K562 (cell line): Measurements from ENCODE around the gene TRABD2B.

Experiments used
- TBP ChIP-seq: optimal IDR thresholded peaks from 2 replicates; pipeline ENCODE3; 2011; ENCODE audit warnings: low read depth, low read length, improper control_type of control experiment
- ZFX ChIP-seq: sonication (generic); formaldehyde crosslinking; IDR thresholded peaks from 2 replicates; pipeline ENCODE4 v1.8.0; 2022; ENCODE audit warnings: mild to moderate bottlenecking, missing genetic modification reagents, moderate library complexity
- TF ChIP-seq, protein P1 (sequence below): sonication (generic); formaldehyde crosslinking; IDR thresholded peaks from 2 replicates; pipeline ENCODE4 v1.8.1; 2023; ENCODE audit warnings: missing genetic modification reagents, mild to moderate bottlenecking, borderline replicate concordance

DNA sequence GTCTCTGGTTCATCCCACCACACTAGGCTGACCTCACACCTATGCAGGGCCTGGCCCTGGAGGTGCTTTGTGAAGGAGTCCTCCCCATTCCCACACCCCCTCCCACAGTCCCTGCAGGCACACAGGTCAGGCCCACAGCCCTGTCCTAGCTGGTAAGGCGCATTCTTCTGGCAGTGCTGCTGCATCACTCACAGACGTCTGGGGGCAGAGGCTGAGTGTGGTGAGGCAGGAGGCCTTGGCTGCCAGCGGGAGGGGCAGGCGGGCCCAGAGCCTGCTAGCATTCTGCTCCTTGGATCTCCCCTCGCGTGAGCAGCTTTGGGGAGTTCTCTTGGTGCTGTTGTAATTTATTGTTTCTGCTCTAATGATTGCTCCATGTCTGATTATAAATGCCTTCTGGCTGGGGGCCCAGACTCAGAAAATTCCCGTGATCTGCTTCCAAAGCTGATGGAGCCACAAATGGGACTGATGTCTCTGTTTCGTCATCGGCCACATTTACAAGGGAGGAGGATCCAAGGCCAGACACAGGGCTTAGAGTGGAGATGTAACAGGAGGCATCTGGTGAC lies 62.9 kb downstream of the TRABD2B start:
- TF ChIP-seq, protein P1, sequence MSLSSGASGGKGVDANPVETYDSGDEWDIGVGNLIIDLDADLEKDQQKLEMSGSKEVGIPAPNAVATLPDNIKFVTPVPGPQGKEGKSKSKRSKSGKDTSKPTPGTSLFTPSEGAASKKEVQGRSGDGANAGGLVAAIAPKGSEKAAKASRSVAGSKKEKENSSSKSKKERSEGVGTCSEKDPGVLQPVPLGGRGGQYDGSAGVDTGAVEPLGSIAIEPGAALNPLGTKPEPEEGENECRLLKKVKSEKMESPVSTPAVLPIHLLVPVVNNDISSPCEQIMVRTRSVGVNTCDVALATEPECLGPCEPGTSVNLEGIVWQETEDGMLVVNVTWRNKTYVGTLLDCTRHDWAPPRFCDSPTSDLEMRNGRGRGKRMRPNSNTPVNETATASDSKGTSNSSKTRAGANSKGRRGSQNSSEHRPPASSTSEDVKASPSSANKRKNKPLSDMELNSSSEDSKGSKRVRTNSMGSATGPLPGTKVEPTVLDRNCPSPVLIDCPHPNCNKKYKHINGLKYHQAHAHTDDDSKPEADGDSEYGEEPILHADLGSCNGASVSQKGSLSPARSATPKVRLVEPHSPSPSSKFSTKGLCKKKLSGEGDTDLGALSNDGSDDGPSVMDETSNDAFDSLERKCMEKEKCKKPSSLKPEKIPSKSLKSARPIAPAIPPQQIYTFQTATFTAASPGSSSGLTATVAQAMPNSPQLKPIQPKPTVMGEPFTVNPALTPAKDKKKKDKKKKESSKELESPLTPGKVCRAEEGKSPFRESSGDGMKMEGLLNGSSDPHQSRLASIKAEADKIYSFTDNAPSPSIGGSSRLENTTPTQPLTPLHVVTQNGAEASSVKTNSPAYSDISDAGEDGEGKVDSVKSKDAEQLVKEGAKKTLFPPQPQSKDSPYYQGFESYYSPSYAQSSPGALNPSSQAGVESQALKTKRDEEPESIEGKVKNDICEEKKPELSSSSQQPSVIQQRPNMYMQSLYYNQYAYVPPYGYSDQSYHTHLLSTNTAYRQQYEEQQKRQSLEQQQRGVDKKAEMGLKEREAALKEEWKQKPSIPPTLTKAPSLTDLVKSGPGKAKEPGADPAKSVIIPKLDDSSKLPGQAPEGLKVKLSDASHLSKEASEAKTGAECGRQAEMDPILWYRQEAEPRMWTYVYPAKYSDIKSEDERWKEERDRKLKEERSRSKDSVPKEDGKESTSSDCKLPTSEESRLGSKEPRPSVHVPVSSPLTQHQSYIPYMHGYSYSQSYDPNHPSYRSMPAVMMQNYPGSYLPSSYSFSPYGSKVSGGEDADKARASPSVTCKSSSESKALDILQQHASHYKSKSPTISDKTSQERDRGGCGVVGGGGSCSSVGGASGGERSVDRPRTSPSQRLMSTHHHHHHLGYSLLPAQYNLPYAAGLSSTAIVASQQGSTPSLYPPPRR (CRISPR knock-in tag): no peak
- TF ChIP-seq ZFX (CRISPR knock-in tag) (no peak), TBP (no peak)
